ENCODE data around the gene PUS1.

Gene PUS1

DNA sequence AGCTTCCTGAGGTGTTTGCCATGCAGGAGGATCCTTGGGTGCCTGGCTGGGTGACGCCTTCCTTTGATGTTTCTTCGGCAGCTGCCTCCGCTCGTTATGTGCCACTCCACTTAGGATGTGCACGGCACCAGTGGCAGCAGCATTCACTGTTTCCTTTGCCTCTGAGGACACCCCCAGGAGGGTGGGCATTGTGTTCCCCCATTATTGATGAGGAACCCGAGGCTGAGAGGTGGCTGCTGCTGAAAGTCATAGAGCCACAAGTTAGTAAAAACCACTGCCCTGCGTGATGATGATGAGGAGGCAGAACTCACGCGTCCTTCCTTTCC is 61.9 kb downstream of the PUS1 start:
- H3K27me3 ChIP-seq (replicated peaks; ENCODE audit: control insufficient read depth, insufficient read depth, low read length), result no peaks in the 10 kb centered on the region
- H3K4me1 ChIP-seq (ENCODE audit: control insufficient read depth, insufficient read depth, low read length), result peaks cover 12% of the 10 kb centered on the region
- no peak for DNase-seq (ENCODE audit: low read depth)
- peaks cover 90% of the 10 kb centered on the region for H3K36me3 ChIP-seq (ENCODE audit: control insufficient read depth, insufficient read depth, low read length, severe bottlenecking)
- H3K4me3 ChIP-seq (ENCODE audit: low read length), result no peak overlapping the region
- H3K9me3 ChIP-seq (ENCODE audit: control insufficient read depth, low read length), result no peaks in the 10 kb centered on the region
- no peak overlapping the region for H3K9ac ChIP-seq (ENCODE audit: low read length)

DNA sequence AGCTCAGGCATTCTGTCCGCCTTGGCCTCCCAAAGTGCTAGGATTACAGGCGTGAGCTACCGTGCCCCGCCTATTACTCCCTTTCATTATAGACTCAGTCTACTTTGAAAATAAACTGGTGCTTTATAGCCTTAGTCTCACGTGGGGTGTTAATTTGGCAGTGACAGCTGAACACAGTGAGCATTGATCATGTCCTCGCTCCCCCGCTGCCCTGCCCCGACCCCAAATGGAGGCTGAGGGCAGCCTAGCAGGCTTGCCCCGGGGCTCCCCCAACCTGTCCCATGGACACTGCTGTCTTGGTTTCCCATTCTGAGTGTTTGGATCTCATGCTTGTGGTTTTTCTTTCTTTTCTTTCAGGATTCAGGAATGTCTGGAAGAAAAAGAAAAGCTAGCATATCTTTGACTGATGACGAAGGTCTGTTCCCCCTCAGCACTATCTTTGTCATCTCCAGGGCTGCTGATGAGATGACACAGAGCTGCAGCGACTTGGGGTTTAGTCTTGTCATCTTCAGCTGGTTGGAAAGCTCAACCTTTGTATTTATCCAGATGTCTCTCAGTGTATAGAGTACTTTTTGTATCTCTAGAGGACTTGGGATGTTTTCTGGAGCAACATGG is 62.8 kb downstream of the PUS1 start:
- Histone ChIP-seq H3K9ac (ENCODE audit: low read length) (no peak overlapping the region), H3K4me1 (ENCODE audit: control insufficient read depth, insufficient read depth, low read length) (peaks cover 12% of the 10 kb centered on the region), H3K4me3 (ENCODE audit: low read length) (no peak overlapping the region), H3K27me3 (replicated peaks; ENCODE audit: control insufficient read depth, insufficient read depth, low read length) (no peaks in the 10 kb centered on the region), H3K36me3 (ENCODE audit: control insufficient read depth, insufficient read depth, low read length, severe bottlenecking) (peaks cover 87% of the 10 kb centered on the region), H3K9me3 (ENCODE audit: control insufficient read depth, low read length) (no peaks in the 10 kb centered on the region)
- no peak for DNase-seq (ENCODE audit: low read depth)

DNA sequence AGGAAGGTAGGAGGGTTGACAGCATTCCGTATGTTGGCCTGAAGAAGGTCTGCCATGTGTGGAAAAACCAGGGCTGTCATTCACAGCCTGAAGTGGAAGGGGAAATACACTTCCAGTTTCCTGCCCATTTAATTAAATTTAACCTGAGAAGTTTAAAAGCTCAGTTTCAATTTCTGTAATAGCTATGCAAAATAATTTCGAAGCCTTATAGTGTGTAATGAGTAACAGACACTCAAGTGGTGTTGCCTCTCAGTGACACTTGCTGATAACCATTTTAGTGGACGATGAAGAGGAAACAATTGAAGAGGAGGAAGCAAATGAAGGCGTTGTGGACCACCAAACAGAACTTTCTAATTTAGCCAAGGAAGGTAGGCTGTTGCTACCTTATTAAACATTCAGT is 65.5 kb downstream of the PUS1 start:
- Histone ChIP-seq H3K9me3 (ENCODE audit: control insufficient read depth, low read length) (no peaks in the 10 kb centered on the region), H3K4me1 (ENCODE audit: control insufficient read depth, insufficient read depth, low read length) (no peaks in the 10 kb centered on the region), H3K27me3 (replicated peaks; ENCODE audit: control insufficient read depth, insufficient read depth, low read length) (no peaks in the 10 kb centered on the region), H3K36me3 (ENCODE audit: control insufficient read depth, insufficient read depth, low read length, severe bottlenecking) (peaks cover 77% of the 10 kb centered on the region), H3K4me3 (ENCODE audit: low read length) (no peak overlapping the region), H3K9ac (ENCODE audit: low read length) (no peak overlapping the region)
- no peak for DNase-seq (ENCODE audit: low read depth)
